ENCODE results near the gene SLC36A1.

The SLC36A1 gene

GRCh38 chr5:151534350-151534749 is 86.9 kb downstream of the SLC36A1 start:
- no peak for DNase-seq (ENCODE audit: low spot score)

GRCh38 chr5:151537044-151537443 is 89.6 kb downstream of the SLC36A1 start:
- DNase-seq (ENCODE audit: low spot score) = no peak

DNA sequence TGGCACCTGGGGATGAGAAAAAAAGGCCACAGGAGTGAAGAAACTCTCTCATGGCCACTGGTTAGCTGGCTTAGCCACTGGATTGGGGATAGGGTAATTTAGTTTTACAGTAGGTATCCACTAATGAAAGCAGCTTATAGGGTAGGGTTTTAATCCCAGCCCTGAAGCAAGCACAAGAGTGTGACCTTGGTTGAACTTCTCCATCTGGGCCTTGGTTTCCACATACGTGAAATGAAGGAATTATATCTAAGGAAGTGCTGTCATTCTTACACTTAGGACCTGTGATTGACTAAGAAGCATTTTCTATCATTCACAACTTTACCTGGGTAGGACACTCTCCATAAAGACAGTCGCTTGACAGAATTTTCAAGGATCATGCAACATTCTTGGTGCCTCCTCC is 94.2 kb downstream of the SLC36A1 start:
- no peak for DNase-seq (ENCODE audit: low spot score)

All from left forelimb (tissue), 1 donor.